LNCAP (cell line): Measurements from ENCODE around the gene CACNG1.

Experiments used
- CTCF ChIP-seq: fragments of 450-650 bp; IDR thresholded peaks from 2 replicates; pipeline ENCODE4 v1.5.1; 2017; ENCODE audit warnings: mild to moderate bottlenecking

CACNG1 gene

GRCh38 chr17:67019809-67020208 is 24.5 kb upstream of the CACNG1 start:
- TF ChIP-seq CTCF: no peak

GRCh38 chr17:67020293-67020766 is 24.0 kb upstream of the CACNG1 start:
- no peak for TF ChIP-seq CTCF

GRCh38 chr17:67021196-67021595 is 23.2 kb upstream of the CACNG1 start:
- no peak for TF ChIP-seq CTCF

GRCh38 chr17:67021743-67022450 is 22.5 kb upstream of the CACNG1 start:
- TF ChIP-seq CTCF: no peak

GRCh38 chr17:67022451-67022810 is 21.9 kb upstream of the CACNG1 start:
- TF ChIP-seq CTCF: no peak

GRCh38 chr17:67024736-67025135 is 19.6 kb upstream of the CACNG1 start:
- TF ChIP-seq CTCF: no peak

- TF ChIP-seq CTCF: no peak
Observed at GRCh38 chr17:67025216-67025792, 19.1 kb upstream of the CACNG1 start.

GRCh38 chr17:67026341-67026740 is 18.0 kb upstream of the CACNG1 start:
- TF ChIP-seq CTCF: no peak
